ENCODE measurements around the gene SLC6A20.
A peak's percentile ranks its signal among the peaks of the same experiment; 100 is the strongest.

SLC6A20 gene

GRCh38 chr3:45799586-45799985, 3.2 kb upstream of the SLC6A20 start:
- DNase-seq = no peak

DNA sequence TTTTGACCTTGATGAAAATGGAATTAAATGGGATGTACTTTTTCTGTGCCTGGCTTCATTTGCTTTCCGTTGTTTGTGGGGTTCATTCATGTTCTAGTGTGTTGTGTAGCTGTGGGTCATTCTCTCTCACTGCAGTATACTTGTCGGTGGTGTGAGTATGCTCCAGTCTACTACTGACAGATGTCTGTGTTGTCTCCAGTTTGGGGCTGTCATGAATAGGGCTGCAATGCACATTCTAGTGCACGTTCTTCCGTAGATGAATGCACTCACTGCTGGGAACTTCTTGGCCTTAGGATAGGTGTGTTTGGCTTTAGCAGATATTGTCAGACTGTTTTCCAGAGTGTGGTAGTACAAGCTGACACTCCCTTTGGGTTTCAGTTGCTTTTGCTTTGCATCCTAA, 1.7 kb upstream of the SLC6A20 start:
- no peak for DNase-seq

DNA sequence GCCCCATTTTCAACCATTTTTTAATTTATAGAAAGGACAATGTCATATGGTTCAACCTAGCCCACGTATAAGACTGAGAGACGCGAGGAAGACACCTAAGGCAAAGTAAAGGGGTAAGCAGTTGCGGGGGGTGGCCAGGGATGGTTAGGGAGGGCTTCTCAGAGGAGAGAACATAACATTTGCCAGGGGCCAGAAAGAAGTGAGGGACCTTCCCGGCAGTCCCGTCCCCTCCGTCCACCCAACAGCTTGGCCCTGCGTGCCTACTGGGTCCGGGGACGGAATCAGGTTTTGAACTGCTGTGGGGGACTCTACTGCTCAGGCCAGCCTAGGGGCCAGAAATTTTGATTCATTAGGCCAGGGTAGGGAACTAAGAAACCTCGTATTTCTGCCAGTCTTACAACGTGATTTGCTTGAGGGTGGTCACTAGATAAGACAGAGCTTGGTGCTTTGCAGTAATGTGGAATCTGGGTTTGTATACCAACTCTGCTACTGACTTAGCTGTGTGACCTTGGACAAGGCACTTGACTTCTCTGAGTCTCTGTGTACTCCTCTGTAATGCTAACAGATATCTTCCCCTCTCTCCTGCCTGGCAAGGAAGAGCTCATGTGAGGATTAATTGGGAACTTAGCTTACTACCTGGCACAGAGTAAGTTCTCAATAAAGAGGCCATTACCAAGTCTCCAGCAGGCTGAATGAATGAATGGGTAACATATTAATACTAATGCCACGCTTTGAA, 734 bp upstream of the SLC6A20 start:
- no peak for DNase-seq

DNA sequence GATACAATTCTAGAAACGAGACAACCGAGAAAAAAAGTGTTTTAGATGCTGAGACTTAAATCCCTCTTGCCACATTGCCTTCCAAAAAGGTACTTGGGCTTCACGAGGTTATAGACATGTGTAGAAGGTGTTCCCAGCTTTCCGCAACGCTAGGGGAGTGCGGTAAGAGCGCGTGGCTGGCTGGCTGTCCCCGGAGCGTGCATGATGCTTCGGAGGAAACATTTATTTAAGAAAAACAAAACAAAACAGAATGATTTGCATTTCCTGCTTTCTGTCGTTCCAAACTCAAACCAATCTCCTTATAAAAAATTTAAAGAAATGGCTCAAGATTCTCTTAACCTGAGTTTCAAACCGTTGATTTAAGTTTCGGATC, 841 bp downstream of the SLC6A20 start:
- peak; percentile 11 for DNase-seq

- no peak for DNase-seq
Observed at GRCh38 chr3:45794660-45795059, 1.7 kb downstream of the SLC6A20 start.

GRCh38 chr3:45794177-45794560, 2.2 kb downstream of the SLC6A20 start:
- DNase-seq = no peak

DNA sequence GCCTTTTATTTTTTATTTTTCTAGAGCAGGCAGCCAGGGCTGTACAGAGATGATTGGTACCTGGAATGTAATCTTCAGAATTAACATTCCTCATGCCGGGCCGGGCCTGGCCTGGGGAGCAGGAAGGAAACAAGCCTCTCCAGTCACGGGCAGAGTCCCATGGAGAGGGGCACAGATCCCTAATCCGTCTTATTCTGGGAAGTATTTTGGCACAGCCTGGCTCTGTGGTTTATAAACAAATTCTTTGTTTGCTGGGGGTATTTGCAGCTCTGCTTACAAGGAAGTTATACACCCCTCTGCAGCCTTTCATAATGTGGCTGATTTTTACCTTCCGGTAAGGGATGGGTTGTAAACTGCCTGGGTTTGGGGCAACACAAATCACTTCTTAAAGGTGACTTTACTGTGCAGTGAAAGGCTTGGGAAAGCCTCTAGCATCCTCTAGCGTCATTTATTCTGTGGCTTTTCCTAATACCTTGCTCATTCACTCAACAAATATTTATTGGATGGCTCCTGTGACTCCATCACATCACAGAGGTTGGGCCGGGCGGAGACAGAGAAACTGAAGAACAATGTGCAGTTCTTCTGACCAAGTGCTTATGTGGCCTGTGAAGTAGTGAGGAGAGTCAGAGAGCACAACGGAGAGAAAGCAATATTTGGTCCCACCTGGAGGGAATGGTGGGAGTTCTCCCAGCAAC, 2.7 kb downstream of the SLC6A20 start:
- no peak for DNase-seq

- no peak for DNase-seq
Observed at GRCh38 chr3:45792516-45793172, 3.7 kb downstream of the SLC6A20 start.

DNA sequence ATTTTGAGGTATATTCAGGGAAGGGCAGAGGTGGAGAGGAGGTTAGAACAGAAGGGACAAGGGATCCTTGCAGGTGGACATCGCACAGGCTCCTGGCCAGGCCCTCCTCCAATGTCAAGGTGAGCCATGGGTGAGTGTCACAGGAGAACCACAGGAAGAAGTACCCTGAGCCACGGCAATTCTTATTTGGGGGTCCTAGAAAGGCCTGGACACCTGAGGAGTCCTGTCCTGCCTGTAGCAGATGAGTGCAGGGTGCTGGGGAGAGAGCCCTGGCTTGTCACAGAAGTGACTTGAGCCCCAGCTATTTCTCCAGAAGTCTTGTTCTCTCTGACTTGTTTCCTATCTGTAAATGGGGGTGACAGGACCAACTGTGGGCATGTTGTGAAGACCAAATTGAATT, 4.3 kb downstream of the SLC6A20 start:
- DNase-seq = no peak

DNA sequence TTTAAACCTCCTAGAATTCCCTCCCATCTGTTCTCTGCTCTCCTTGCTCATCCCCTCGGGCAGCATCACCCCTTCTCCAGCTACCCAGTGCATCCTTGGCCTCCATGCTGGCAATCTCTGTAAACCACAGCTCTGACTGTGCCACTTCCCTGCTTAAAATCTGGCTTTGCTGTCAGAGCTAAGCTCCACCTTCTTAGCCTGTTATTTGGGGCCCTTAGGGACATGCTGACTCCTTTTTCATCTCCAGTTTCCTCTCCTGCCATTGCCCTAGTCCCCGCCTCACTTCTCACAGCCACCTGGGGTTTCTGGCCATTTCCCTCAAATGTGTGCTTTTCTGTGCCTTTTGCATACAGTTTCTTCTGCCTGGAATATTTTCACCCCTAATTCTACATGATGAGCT, 5.7 kb downstream of the SLC6A20 start:
- DNase-seq = no peak

DNA sequence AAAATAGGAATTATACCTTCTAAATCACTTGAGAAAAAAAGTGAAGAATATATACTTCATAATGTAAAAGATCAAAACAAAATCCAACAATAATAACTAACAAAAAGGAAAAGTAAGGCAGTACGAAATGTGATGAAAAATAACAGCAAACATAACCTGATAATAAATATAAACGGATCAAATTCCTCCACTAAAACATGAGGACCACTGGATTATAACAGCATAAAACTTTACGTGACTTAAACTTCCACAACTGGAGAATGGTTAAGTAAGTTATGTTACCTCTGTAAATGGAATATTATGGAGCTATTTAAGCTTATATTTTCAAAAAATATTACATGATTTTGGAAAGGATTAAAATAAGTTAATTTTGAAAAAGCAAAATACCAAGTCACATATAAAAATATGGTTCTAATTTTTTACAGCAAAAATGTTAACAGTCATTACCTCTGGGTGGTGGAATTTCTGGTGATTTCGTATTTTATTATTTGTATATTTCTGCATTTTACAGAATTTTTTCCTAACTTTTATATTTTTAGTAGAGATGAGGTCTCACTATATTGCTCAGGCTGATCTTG, 7.0 kb downstream of the SLC6A20 start:
- DNase-seq = no peak

- DNase-seq = no peak
Observed at GRCh38 chr3:45787551-45787950, 8.8 kb downstream of the SLC6A20 start.

DNA sequence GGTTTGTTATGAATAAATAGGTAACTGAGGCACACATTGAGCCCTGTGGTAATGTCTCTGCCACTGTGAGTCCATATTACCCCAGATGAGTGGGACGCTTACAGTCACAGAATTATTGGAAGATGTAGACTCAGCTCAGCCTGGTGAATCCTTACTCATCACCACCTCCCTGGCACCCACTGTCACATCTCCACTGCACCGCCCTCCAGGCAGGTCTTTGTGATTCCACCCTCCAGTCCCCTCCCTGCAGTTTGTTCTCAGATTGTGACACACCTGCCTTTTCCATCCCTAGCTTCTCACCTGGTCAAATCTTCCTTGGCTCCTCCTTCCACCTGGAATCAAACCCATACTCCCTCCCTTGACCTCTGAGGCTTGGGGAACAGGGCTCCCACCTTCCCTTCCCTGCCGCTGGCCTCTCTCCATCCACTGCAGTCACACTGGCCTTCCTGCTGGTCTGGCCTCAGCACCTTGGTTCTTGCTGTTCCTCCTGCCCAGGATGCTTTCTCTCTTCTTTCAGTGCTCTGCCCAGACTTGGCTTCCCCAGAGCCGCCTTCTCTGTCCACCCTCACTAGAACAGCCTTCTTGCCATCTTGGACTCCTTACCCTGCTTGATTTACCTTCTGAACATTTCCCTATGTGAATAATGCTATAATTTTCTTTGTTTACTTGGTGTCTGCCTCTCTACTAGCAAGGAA, 9.4 kb downstream of the SLC6A20 start:
- DNase-seq = no peak

GRCh38 chr3:45785605-45786150, 10.7 kb downstream of the SLC6A20 start:
- DNase-seq = no peak

DNA sequence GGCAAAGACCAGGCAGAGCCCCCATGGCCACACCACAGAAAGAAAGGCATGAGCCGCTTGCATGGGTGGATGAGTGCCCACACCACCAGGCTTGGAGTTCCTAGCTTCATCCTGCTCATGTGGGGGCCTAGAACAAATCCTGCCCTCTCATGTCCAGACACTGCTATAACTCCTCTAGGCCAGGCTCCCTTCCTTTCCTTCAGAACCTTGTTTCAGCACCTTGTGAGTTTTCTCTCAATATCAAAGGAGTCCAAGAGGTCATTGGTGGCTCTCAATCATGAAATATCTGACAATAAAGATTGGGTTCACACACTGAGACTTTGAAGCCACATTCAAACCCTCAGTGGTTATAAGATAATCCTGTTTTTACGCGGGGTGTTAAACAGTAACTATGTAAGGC, 12.7 kb downstream of the SLC6A20 start:
- DNase-seq = no peak

GRCh38 chr3:45782381-45782780, 14.0 kb downstream of the SLC6A20 start:
- no peak for DNase-seq

- DNase-seq = no peak
Observed at GRCh38 chr3:45781841-45782240, 14.5 kb downstream of the SLC6A20 start.

DNA sequence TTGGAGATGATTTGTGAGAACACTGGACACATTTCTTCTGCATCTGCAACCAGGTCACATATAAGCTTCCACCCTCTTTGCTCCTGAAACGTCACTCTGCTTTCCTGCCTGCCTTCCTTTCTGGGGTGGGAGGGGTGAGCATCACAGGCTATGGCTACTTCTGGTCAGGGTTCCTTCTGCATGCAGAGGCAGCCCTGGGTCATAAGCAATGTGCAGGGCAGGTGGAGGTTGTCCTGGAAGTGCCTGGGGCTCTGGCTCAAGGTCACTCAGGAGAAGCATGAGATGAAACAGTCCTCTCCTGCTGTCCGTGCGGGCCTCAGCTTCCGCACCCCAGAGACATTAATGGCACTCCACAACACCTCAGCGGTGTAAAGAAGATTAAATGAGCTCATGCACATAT, 15.1 kb downstream of the SLC6A20 start:
- no peak for DNase-seq

DNA sequence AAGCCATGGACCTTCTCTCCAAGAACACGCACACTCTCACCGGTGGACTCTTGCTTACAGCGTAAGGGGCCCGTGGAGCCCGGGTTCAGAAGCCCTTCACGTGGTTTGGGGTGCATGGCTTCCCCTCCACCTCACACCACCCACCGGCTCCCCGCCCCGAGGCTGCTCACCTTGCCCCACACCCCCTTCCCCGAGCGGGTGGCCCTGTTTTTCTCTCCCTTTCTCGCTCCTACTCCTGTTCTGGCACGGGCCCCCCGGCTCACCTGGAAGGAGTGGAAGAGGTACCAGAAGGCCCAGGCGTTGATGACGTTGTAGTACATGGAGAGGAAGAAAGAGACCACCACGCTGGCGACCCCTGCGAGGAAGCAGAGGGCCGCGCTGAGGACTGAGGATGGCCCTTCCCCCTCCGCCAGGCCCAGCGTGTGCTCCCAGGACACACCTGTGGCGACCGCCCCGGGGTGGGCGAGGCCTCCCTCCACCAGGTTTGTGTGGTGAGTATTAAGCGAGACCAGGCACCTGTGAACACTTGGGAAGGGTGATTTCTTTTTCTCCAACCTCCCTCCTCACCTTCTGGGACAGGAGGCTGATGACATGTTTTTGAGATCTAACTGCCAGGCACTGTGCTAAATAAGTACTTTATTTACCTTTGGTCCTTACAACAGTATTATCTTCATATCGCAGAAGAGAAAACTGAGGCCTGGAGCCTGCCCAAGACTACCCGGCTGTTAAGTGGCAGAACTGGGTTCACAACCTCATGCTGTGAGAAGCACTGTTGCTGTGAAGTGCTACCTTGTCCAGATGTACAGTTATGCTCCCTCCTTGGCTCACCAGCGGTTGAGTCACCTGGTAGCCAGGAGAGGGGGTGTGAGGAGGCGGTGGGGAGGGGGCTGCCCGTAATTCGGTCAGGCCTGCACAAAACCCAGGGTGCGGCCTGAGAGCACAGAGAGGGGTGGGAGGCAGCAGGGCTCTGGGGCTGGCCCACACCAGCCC, 16.3 kb downstream of the SLC6A20 start:
- DNase-seq = no peak

DNA sequence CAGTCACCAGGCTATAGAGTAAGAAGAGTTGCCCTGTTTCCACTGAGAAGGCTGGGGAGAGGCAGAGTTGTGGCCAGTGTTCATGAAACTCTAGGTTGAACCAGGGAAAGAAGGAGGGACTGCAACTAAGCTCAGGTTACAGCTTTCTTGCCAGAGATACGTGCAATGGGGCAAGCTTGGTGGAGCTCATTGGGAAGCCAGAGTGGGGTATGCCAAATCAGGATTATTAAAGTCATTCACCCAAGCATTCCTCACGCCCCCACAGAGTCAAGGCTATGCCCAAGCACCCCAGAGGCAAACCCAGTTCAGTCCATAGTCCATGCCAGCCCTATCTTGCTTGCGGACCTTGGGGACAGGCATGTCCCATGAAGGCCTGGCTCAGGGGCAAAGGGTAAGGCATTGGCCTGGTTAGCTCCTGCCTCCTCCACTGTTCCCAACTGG, 17.6 kb downstream of the SLC6A20 start:
- DNase-seq = no peak

DNA sequence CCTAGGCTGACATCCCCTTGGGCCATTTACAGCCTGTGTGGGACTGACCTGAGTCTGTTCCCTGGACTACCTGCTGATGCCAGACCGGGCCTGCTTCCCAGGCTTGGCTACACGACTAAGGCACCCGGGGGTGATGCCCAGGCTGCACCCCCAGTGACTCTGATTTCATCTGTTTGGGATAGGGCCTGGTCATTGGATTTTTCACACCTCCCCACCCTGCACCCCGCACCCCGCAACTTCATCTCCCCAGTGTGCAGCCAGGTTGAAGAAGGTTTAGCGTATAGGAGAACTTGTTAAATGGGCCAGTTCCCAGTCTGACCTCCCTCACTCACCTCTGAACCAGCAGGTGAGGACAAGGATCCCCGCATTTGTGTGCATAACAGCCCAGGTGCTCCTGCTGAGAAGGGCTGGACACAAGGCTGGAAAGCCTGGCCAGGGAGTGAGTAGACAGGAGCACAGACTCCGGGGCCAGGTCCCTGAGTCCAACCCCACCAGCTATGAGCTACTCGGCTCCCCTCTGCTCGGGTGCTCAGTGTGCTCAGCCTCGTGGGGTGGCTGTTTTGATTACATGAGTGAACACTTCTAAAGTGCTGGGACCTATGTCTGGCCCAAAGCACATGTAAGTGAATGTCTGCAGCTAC, 18.5 kb downstream of the SLC6A20 start:
- DNase-seq = no peak

All from CD4-positive, alpha-beta T cell treated with Interleukin-17A for 4 hours (primary cell).